T-cell (primary cell): ENCODE results near the gene RFC1. TPM values are rescaled to one million over a fixed set of nuclear protein-coding genes. Genes with fewer than 3 reads are reported as not detected.
"Not testable (repeated sequence)": the region's sequence is repeated elsewhere in the genome, so short reads cannot be mapped to it uniquely, and the experiment has no call there.

Experiments used
- ATAC-seq, 4 experiments: fragments of 200-7000 bp in 3 of 4; fragments of 150-1000 bp in 1 of 4; cut with Tn5 transposase; replicated peaks in 1 of 4; 1 replicate in 3 of 4; 2 replicates in 1 of 4; pipeline ENCODE4 v1.10.0; 2021; ENCODE audit warnings: moderate library complexity in 3 of 4, mild to moderate bottlenecking in 2 of 4, moderate number of reproducible peaks in 1 of 4
- CTCF ChIA-PET, 2 donors: fragments of 300-600 bp; sonication (Branson Sonifier 250); formaldehyde crosslinking; loops; one replicate each; lab custom pipeline; 2022; ENCODE audit warnings: antibody characterized with exemption in 2 of 2; lab: Charles Lee
- POLR2A ChIA-PET, 2 donors: fragments of 300-600 bp; sonication (Branson Sonifier 250); formaldehyde crosslinking; loops; one replicate each; lab custom pipeline; 2022; ENCODE audit warnings: antibody characterized with exemption in 2 of 2; lab: Charles Lee
- DNase-seq, 35 experiments: peaks; one replicate each; pipeline versions ENCODE4 v3.0.0 to v3.0.0-alpha.2; 2013 to 2023
- H3K27ac ChIP-seq: one replicate; pipeline ENCODE4 v1.5.1; 2013; ENCODE audit warnings: low read length
- H3K27me3 ChIP-seq, 2 experiments: replicated peaks in 1 of 2; 1 replicate in 1 of 2; 2 replicates in 1 of 2; pipeline versions ENCODE4 v1.6.1 to v1.7.0; 2013; ENCODE audit warnings: low read length in 1 of 2, mixed read lengths in 1 of 2; ENCODE audit not compliant: control insufficient read depth in 2 of 2, insufficient read depth in 2 of 2; ENCODE audit errors: extremely low read depth in 1 of 2
- H3K36me3 ChIP-seq, 2 donors: 1 replicate in 1 of 2; 2 replicates in 1 of 2; pipeline versions ENCODE4 v1.6.1 to v1.7.0; 2013; ENCODE audit warnings: low read length in 1 of 2; ENCODE audit not compliant: control insufficient read depth in 2 of 2, insufficient read depth in 1 of 2; ENCODE audit errors: extremely low read depth in 1 of 2
- H3K4me1 ChIP-seq, 2 experiments: 1 replicate in 1 of 2; 2 replicates in 1 of 2; pipeline versions ENCODE4 v1.6.1 to v1.7.0; 2013; ENCODE audit warnings: low read length in 2 of 2, mixed read lengths in 1 of 2; ENCODE audit not compliant: insufficient read depth in 2 of 2, control insufficient read depth in 1 of 2; ENCODE audit errors: extremely low read depth in 1 of 2
- H3K4me3 ChIP-seq, 2 donors: 1 replicate in 1 of 2; 2 replicates in 1 of 2; pipeline versions ENCODE4 v1.5.1 to v1.7.0; 2013; ENCODE audit warnings: mild to moderate bottlenecking in 2 of 2, low read length in 1 of 2, moderate library complexity in 1 of 2; ENCODE audit not compliant: control insufficient read depth in 1 of 2; ENCODE audit errors: extremely low read depth in 1 of 2
- H3K9me3 ChIP-seq: 2 replicates; pipeline ENCODE4 v1.7.0; 2013
- H3K27ac Mint-ChIP-seq, 2 donors: one replicate each; pipeline ENCODE4 v1.8.0; 2020 to 2021; ENCODE audit warnings: mild to moderate bottlenecking in 2 of 2, mixed read lengths in 2 of 2
- H3K27me3 Mint-ChIP-seq, 2 donors: one replicate each; pipeline ENCODE4 v1.8.0; 2021 to 2022; ENCODE audit warnings: mixed read lengths in 2 of 2
- H3K36me3 Mint-ChIP-seq: one replicate; pipeline ENCODE4 v1.8.0; 2021; ENCODE audit warnings: mixed read lengths
- H3K4me1 Mint-ChIP-seq, 3 donors: one replicate each; pipeline ENCODE4 v1.8.0; 2020 to 2022; ENCODE audit warnings: mixed read lengths in 3 of 3, mild to moderate bottlenecking in 1 of 3
- H3K4me3 Mint-ChIP-seq, 3 donors: one replicate each; pipeline ENCODE4 v1.8.0; 2020 to 2022; ENCODE audit warnings: mild to moderate bottlenecking in 3 of 3, mixed read lengths in 3 of 3, moderate library complexity in 3 of 3
- H3K9me3 Mint-ChIP-seq, 3 donors: one replicate each; pipeline ENCODE4 v1.8.0; 2020 to 2022; ENCODE audit warnings: mixed read lengths in 3 of 3
- WGBS: methylation state at CpG from one replicate; pipeline ENCODE4 v1.1.5; 2013; ENCODE audit warnings: missing lambda C conversion rate; ENCODE audit not compliant: insufficient coverage; 5-methylcytosine and 5-hydroxymethylcytosine counted together
- total RNA-seq, 35 experiments: library from RNA in 6 of 35; stranded (reverse) in 6 of 35; fragments of 120-200 nt in 1 of 35; gene quantifications; one replicate each; pipeline versions ENCODE4 v1.2.1 to v1.2.4 and lab custom pipeline; 2013 to 2026

Gene RFC1
- 10 to 100 TPM; 45.7 to 77.4 (median 54.5) TPM for total RNA-seq
- total RNA-seq (2013): 50.1 TPM
- total RNA-seq (lab: John Stamatoyannopoulos, UW): 88.6 to 226 (median 126) reads per million in 29 experiments

DNA sequence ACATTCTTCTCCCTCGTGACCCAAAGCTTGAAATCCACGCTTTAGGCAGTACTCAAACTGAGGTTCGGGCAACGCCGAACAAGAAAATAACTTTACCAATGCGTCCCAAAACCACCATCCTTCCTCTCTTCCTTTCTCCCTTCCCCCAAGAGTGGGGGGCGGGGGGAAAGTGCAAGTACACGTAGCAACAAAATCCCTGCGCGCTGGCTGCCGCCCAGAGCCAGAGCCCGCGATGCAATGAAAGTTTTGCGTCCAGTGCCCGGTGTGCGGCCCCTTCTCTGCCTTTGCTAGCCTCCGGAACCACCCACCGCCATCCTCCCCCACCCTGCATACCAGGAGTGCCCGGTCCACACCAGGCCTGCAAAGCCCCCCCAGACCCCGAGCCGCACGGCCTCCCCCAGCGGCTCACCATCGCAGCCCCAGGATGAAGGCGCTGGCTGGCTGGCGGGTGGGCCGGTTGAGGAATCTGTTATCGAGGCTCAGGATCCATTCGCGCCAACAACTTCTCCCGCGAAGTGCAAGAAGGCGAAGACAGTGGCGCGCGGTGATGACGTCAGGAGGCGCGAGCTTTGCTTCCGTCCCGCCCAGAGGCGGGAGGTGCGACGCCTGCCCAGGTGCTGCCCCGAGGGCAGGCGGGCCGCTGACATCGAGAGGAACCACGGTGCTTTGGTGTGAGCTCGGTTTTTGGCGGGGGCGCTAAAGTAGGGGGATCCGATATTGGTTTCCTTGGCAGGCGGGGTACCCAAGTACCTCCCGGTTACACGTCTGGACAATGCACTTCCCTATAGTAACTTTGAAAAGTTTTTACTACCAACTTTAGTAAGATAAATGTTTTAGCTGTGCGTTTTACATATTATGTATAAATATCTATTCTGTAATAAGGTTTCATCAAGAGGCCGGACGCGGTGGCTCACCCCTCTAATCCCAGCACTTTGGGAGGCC, at the start of gene RFC1:
TSS of gene RFC1 (minus strand) at position 533 of the 942 bp plus-strand sequence. CDS start at position 412, 121 bp downstream.
- peaks cover 22 to 23% of the 10 kb centered on the region in 2 experiments for H3K4me1 ChIP-seq
- POLR2A ChIA-PET: interaction anchor here (0.6 to 3.1 kb wide), 8 partner anchors 10 to 91 kb away, joined by 3 to 15 read pairs (median 5); no protein-coding TSS in a partner anchor
- H3K4me3 Mint-ChIP-seq: peak within 1 kb of the TSS; percentile 90 to 95 (median 91)
- H3K27ac Mint-ChIP-seq: peak within 1 kb of the TSS; percentile 86
- WGBS: 0% methylated on average over 42 of the region's 60 CpGs
- DNase-seq: peak; percentile 82 to 98 (median 92)
- peak within 1 kb of the TSS; percentile 69 for H3K27ac ChIP-seq
- no peaks in the 10 kb centered on the region for H3K9me3 ChIP-seq
- peaks cover 5% of the 10 kb centered on the region for H3K36me3 Mint-ChIP-seq
- H3K4me1 Mint-ChIP-seq: peaks cover 43 to 50% (median 47%) of the 10 kb centered on the region in 3 donors
- H3K27me3 ChIP-seq: no peaks in the 10 kb centered on the region
- H3K27me3 Mint-ChIP-seq: no peaks in the 10 kb centered on the region
- no peaks in the 10 kb centered on the region for H3K36me3 ChIP-seq
- H3K4me3 ChIP-seq: peak within 1 kb of the TSS; percentile 85 to 97
- CTCF ChIA-PET: interaction anchor here (0.6 to 2.0 kb wide), 5 partner anchors 10 to 125 kb away, joined by 3 to 12 read pairs (median 6); no protein-coding TSS in a partner anchor
- peaks cover 0 to 6% (median 0%) of the 10 kb centered on the region in 3 donors for H3K9me3 Mint-ChIP-seq
- peak; percentile 94 to 99 (median 98) for ATAC-seq

GRCh38 chr4:39415678-39416283, 49.6 kb upstream of the RFC1 start:
- Mint-ChIP-seq H3K27ac (no peak overlapping the region), H3K36me3 (no peaks in the 10 kb centered on the region), H3K4me1 (no peaks in the 10 kb centered on the region), H3K9me3 (no peaks in the 10 kb centered on the region), H3K4me3 (no peak overlapping the region), H3K27me3 (peaks cover 0 to 6% of the 10 kb centered on the region in 2 donors)
- POLR2A ChIA-PET: interaction anchor here in 1 of 2 donors (0.5 to 0.7 kb wide), 3 partner anchors 32 to 540 kb away, joined by 3 to 6 read pairs (median 5); no protein-coding TSS in a partner anchor
- no peaks in the 10 kb centered on the region for H3K4me1 ChIP-seq
- DNase-seq (no peak), ATAC-seq (no peak)
- H3K27me3 ChIP-seq: no peaks in the 10 kb centered on the region
- no CpG with 5 or more reads among the region's 2 CpGs for WGBS
- H3K4me3 ChIP-seq: no peak overlapping the region
- H3K36me3 ChIP-seq: no peaks in the 10 kb centered on the region
- no peak overlapping the region for H3K27ac ChIP-seq
- H3K9me3 ChIP-seq: no peaks in the 10 kb centered on the region
- CTCF ChIA-PET: interaction anchor here in 1 of 2 donors (1.0 kb wide), 1 partner anchor 11 kb away, joined by 3 read pairs; no protein-coding TSS in a partner anchor

GRCh38 chr4:39411561-39411960, 45.4 kb upstream of the RFC1 start:
- not testable (repeated sequence) for ATAC-seq

GRCh38 chr4:39410415-39410814, 44.3 kb upstream of the RFC1 start:
- Mint-ChIP-seq H3K4me3 (no peak overlapping the region), H3K36me3 (no peaks in the 10 kb centered on the region), H3K9me3 (no peaks in the 10 kb centered on the region), H3K27me3 (peaks cover 4 to 9% of the 10 kb centered on the region in 2 donors), H3K4me1 (no peaks in the 10 kb centered on the region), H3K27ac (no peak overlapping the region)
- CTCF ChIA-PET: interaction anchor here (0.6 to 1.0 kb wide), 3 partner anchors 13 to 508 kb away, joined by 3 to 5 read pairs (median 3); no protein-coding TSS in a partner anchor
- H3K27me3 ChIP-seq: peaks cover 0 to 3% of the 10 kb centered on the region in 2 experiments
- no peaks in the 10 kb centered on the region for H3K4me1 ChIP-seq
- POLR2A ChIA-PET: no interaction called here
- H3K36me3 ChIP-seq: no peaks in the 10 kb centered on the region
- ATAC-seq: no peak
- 60% methylated on average over 1 of the region's 5 CpGs for WGBS
- H3K9me3 ChIP-seq: no peaks in the 10 kb centered on the region
- DNase-seq: peak in 1 of 35 experiments; percentile 14
- H3K27ac ChIP-seq: no peak overlapping the region
- no peak overlapping the region for H3K4me3 ChIP-seq

More at GRCh38 chr4:39411561-39411960, 45.4 kb upstream of the RFC1 start:
- H3K27me3 ChIP-seq, H3K27me3 Mint-ChIP-seq, H3K4me1 Mint-ChIP-seq, H3K36me3 ChIP-seq, H3K4me3 ChIP-seq, DNase-seq, H3K27ac ChIP-seq, POLR2A ChIA-PET, H3K4me3 Mint-ChIP-seq, H3K27ac Mint-ChIP-seq, H3K9me3 Mint-ChIP-seq, H3K9me3 ChIP-seq, H3K4me1 ChIP-seq, H3K36me3 Mint-ChIP-seq, CTCF ChIA-PET: not testable (repeated sequence)
- WGBS: 96% methylated on average over 7 of the region's 8 CpGs

- WGBS: no CpG with 5 or more reads among the region's 1 CpG
- Mint-ChIP-seq H3K27me3 (peaks cover 4 to 8% of the 10 kb centered on the region in 2 donors), H3K4me3 (no peak overlapping the region), H3K27ac (no peak overlapping the region), H3K4me1 (no peaks in the 10 kb centered on the region), H3K9me3 (no peaks in the 10 kb centered on the region), H3K36me3 (no peaks in the 10 kb centered on the region)
- Histone ChIP-seq H3K4me1 (no peaks in the 10 kb centered on the region), H3K27ac (no peak overlapping the region), H3K9me3 (no peaks in the 10 kb centered on the region), H3K36me3 (no peaks in the 10 kb centered on the region), H3K27me3 (peaks cover 0 to 3% of the 10 kb centered on the region in 2 experiments), H3K4me3 (no peak overlapping the region)
- CTCF ChIA-PET: no interaction called here
- ATAC-seq (no peak), DNase-seq (no peak)
- POLR2A ChIA-PET: interaction anchor here in 1 of 2 donors (0.6 kb wide), 2 partner anchors 89 to 377 kb away, joined by 3 to 4 read pairs; no protein-coding TSS in a partner anchor
These were observed 41.4 kb upstream of the RFC1 start for GRCh38 chr4:39407584-39407885.
